GM21447 (cell line): ENCODE results near the gene ADAMTS1.

Experiments used
- ATAC-seq: cut with Tn5 transposase; IDR thresholded peaks from one replicate; pipeline ENCODE4 v1.9.1; 2021; ENCODE audit not compliant: unreplicated experiment

ADAMTS1 gene

GRCh38 chr21:26814386-26814785 lies 30.8 kb downstream of the ADAMTS1 start:
- ATAC-seq, result no peak

GRCh38 chr21:26813426-26813998 lies 31.7 kb downstream of the ADAMTS1 start:
- no peak for ATAC-seq

GRCh38 chr21:26812173-26812572 lies 33.0 kb downstream of the ADAMTS1 start:
- ATAC-seq, result no peak

- ATAC-seq, result no peak
Observed at GRCh38 chr21:26811482-26811881, 33.7 kb downstream of the ADAMTS1 start.

GRCh38 chr21:26810676-26811415 lies 34.4 kb downstream of the ADAMTS1 start:
- no peak for ATAC-seq

GRCh38 chr21:26810266-26810665 lies 34.9 kb downstream of the ADAMTS1 start:
- no peak for ATAC-seq

- no peak for ATAC-seq
Observed at GRCh38 chr21:26809745-26810144, 35.5 kb downstream of the ADAMTS1 start.

GRCh38 chr21:26806801-26807295 lies 38.4 kb downstream of the ADAMTS1 start:
- no peak for ATAC-seq

- ATAC-seq, result no peak
Observed at GRCh38 chr21:26804895-26805609, 40.2 kb downstream of the ADAMTS1 start.

GRCh38 chr21:26801498-26801897 lies 43.7 kb downstream of the ADAMTS1 start:
- no peak for ATAC-seq

GRCh38 chr21:26800970-26801431 lies 44.2 kb downstream of the ADAMTS1 start:
- ATAC-seq, result no peak

GRCh38 chr21:26800455-26800854 lies 44.8 kb downstream of the ADAMTS1 start:
- ATAC-seq, result no peak

GRCh38 chr21:26800001-26800400 lies 45.2 kb downstream of the ADAMTS1 start:
- ATAC-seq, result no peak

- no peak for ATAC-seq
Observed at GRCh38 chr21:26798856-26799751, 46.1 kb downstream of the ADAMTS1 start.

GRCh38 chr21:26797878-26798456 lies 47.2 kb downstream of the ADAMTS1 start:
- no peak for ATAC-seq

- no peak for ATAC-seq
Observed at GRCh38 chr21:26795866-26796329, 49.3 kb downstream of the ADAMTS1 start.

GRCh38 chr21:26795412-26795805 lies 49.8 kb downstream of the ADAMTS1 start:
- ATAC-seq, result no peak

GRCh38 chr21:26794597-26795411 lies 50.4 kb downstream of the ADAMTS1 start:
- ATAC-seq, result no peak

- no peak for ATAC-seq
Observed at GRCh38 chr21:26790296-26790695, 54.9 kb downstream of the ADAMTS1 start.
